Measurements from ENCODE around the gene SPO11. TPM values are rescaled to one million over a fixed set of nuclear protein-coding genes. Genes with fewer than 3 reads are reported as not detected.

SPO11 gene
- total RNA-seq, 2 experiments from 2014 or later = not detected

- Mint-ChIP-seq H3K27me3 (peaks cover 55% of the 10 kb centered on the region), H3K9me3 (no peaks in the 10 kb centered on the region), H3K4me1 (ENCODE audit: low read depth) (no peaks in the 10 kb centered on the region), H3K27ac (no peak overlapping the region), H3K4me3 (no peak overlapping the region), H3K36me3 (ENCODE audit: low read depth) (no peaks in the 10 kb centered on the region)
- Histone ChIP-seq H3K27ac (ENCODE audit: low read depth in 1 of 2, low read length in 2 of 2) (no peak overlapping the region), H3K27me3 (ENCODE audit: control insufficient read depth in 1 of 2, insufficient read depth in 2 of 2, low read length in 2 of 2) (peaks cover 15% of the 10 kb centered on the region in 2 experiments), H3K4me1 (ENCODE audit: insufficient read depth, low read length) (no peaks in the 10 kb centered on the region), H3K9me3 (ENCODE audit: control insufficient read depth in 1 of 2, insufficient read depth in 1 of 2, low read length in 2 of 2) (no peaks in the 10 kb centered on the region), H3K4me3 (ENCODE audit: low read length) (no peak overlapping the region), H3K36me3 (ENCODE audit: insufficient read depth, low read length) (no peaks in the 10 kb centered on the region)
- POLR2A ChIA-PET = no interaction called here
- no peak for ATAC-seq (ENCODE audit: poor library complexity)
- intact Hi-C loops (cut with DNase I, micrococcal nuclease) = no loop called here
- no peak for DNase-seq
- no peak for TF ChIP-seq CTCF (IDR thresholded peaks at IDR 0.05)
- CTCF ChIA-PET = no interaction called here
Observed at GRCh38 chr20:57282670-57283361, 46.8 kb upstream of the SPO11 start.

- POLR2A ChIA-PET = no interaction called here
- H3K9me3 ChIP-seq (ENCODE audit: control insufficient read depth in 1 of 2, insufficient read depth in 1 of 2, low read length in 2 of 2) = no peaks in the 10 kb centered on the region
- intact Hi-C loops (cut with DNase I, micrococcal nuclease) = no loop called here
- H3K27ac ChIP-seq (ENCODE audit: low read depth in 1 of 2, low read length in 2 of 2) = no peak overlapping the region
- ATAC-seq (ENCODE audit: poor library complexity) (no peak), DNase-seq (no peak)
- H3K4me1 ChIP-seq (ENCODE audit: insufficient read depth, low read length) = no peaks in the 10 kb centered on the region
- H3K27me3 ChIP-seq (ENCODE audit: control insufficient read depth in 1 of 2, insufficient read depth in 2 of 2, low read length in 2 of 2) = peaks cover 15 to 25% of the 10 kb centered on the region in 2 experiments
- Mint-ChIP-seq H3K36me3 (ENCODE audit: low read depth) (no peaks in the 10 kb centered on the region), H3K27me3 (peaks cover 59% of the 10 kb centered on the region), H3K27ac (no peak overlapping the region), H3K9me3 (no peaks in the 10 kb centered on the region), H3K4me1 (ENCODE audit: low read depth) (no peaks in the 10 kb centered on the region), H3K4me3 (no peak overlapping the region)
- CTCF ChIA-PET = no interaction called here
- H3K4me3 ChIP-seq (ENCODE audit: low read length) = no peak overlapping the region
- TF ChIP-seq CTCF (IDR thresholded peaks at IDR 0.05) = no peak
- H3K36me3 ChIP-seq (ENCODE audit: insufficient read depth, low read length) = no peaks in the 10 kb centered on the region
Observed at GRCh38 chr20:57283860-57284259, 45.7 kb upstream of the SPO11 start.

- POLR2A ChIA-PET = no interaction called here
- Histone ChIP-seq H3K9me3 (ENCODE audit: control insufficient read depth in 1 of 2, insufficient read depth in 1 of 2, low read length in 2 of 2) (peaks cover 0 to 4% of the 10 kb centered on the region in 2 experiments), H3K27me3 (ENCODE audit: control insufficient read depth in 1 of 2, insufficient read depth in 2 of 2, low read length in 2 of 2) (peaks cover 26 to 38% of the 10 kb centered on the region in 2 experiments), H3K4me1 (ENCODE audit: insufficient read depth, low read length) (no peaks in the 10 kb centered on the region), H3K27ac (ENCODE audit: low read depth in 1 of 2, low read length in 2 of 2) (no peak overlapping the region), H3K4me3 (ENCODE audit: low read length) (no peak overlapping the region), H3K36me3 (ENCODE audit: insufficient read depth, low read length) (no peaks in the 10 kb centered on the region)
- Mint-ChIP-seq H3K27me3 (peaks cover 74% of the 10 kb centered on the region), H3K36me3 (ENCODE audit: low read depth) (no peaks in the 10 kb centered on the region), H3K4me3 (no peak overlapping the region), H3K27ac (no peak overlapping the region), H3K9me3 (no peaks in the 10 kb centered on the region), H3K4me1 (ENCODE audit: low read depth) (no peaks in the 10 kb centered on the region)
- intact Hi-C loops (cut with DNase I, micrococcal nuclease) = no loop called here
- no peak for TF ChIP-seq CTCF (IDR thresholded peaks at IDR 0.05)
- DNase-seq = no peak
- ATAC-seq (ENCODE audit: poor library complexity) = no peak
- CTCF ChIA-PET = no interaction called here
Observed at GRCh38 chr20:57287007-57287880, 42.4 kb upstream of the SPO11 start.

Data from CD4-positive, alpha-beta T cell (primary cell).